ENCODE measurements around the gene PRRC2B. TPM values are rescaled to one million over a fixed set of nuclear protein-coding genes. Genes with fewer than 3 reads are reported as not detected.
A peak's percentile ranks its signal among the peaks of the same experiment; 100 is the strongest.
"Not testable (repeated sequence)": the region's sequence is repeated elsewhere in the genome, so short reads cannot be mapped to it uniquely, and the experiment has no call there.

The PRRC2B gene
- polyA plus RNA-seq, 1 donor, result 189 TPM

DNA sequence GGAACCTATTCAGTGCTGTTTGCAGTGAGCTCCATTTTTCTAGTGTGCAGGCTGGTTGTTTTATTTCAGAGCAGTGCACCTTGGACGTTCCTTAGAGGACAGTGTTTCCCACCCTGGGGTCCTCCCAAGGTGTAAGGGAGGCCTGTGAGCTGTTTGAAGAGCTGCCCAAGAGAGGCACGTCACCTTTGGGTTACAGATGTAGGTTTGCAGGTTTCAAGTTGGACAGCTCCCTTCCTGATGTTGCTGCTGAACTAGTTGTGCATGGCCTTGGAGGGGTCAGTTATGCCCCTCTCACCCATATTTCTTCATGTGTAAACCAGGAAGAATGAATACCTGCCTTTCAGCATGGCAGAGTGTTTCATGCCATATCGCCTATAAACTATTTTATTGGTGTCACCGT, 74.1 kb downstream of the PRRC2B start:
- no peak for DNase-seq

DNA sequence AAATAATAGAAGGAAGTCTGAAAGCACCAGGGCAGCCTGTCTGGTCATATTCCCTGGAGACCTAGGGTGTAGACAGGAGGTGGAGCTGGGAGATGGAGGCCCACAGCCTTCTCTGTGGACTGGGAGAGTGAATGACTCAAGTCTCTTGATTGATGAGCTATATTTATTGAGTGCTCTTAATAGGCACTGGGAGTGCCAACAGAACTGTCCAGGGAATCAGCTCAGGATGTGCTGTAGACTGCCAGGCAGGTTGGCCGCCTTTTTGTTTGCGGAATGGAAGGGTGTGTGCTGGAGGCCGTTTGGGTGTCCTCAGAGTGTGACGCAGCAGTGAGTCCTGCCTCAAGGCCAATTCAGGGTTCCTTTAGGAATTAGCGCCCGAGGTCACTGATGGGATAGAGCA, 75.5 kb downstream of the PRRC2B start:
- DNase-seq, result no peak

DNA sequence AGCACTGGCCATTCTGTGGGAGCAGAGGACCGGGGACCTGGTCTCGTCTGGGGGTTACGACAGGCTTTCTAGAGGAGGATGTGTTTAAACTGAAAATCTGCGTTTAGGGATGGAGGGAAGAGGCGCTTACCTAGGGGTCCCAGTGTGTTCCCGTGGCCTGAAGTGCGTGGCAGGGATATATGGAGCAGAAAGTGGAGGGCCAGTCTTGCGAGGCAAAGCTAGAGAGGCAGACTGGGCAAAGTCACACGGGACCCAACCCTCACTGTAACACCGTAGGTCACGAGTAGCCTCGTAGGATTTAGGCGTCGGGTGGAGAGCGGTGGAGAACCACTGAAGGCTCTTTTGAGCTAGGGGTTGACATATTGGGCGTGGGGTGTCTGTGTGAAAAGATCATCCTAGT, 76.1 kb downstream of the PRRC2B start:
- DNase-seq, result no peak

DNA sequence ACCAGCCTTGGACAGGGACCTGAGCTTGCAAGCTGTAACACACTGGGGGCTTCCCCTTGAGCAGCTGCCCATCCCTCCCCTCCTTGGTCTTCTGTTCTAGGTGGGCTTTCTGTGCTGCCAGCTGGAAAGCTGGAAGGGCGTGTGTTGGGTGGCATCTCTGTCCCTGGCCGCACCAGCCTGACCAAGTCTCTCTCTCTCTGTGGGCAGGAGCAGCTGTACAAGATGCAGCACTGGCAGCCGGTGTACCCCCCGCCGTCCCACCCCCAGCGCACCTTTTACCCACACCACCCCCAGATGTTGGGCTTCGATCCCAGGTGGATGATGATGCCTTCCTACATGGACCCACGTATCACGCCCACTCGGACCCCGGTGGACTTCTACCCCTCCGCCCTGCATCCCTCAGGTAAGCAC, 76.7 kb downstream of the PRRC2B start:
- no peak for DNase-seq

DNA sequence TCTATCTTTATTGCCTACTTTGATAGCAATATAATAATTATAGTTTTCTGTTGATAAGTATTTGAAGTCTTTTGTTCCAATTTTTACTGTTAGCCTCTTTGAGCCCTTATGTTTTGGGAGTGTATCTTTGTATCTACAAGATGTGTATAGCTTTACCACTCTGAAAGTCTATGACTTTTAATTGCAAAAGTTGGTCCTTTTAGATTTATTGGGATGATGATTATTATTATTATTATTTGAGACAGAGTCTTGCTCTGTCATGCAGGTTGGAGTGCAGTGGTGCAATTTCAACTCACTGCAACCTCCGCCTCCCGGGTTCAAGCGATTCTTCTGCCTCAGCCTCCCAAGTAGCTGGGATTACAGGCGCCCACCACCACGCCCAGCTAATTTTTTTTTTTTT, 78.2 kb downstream of the PRRC2B start:
- not testable (repeated sequence) for DNase-seq

DNA sequence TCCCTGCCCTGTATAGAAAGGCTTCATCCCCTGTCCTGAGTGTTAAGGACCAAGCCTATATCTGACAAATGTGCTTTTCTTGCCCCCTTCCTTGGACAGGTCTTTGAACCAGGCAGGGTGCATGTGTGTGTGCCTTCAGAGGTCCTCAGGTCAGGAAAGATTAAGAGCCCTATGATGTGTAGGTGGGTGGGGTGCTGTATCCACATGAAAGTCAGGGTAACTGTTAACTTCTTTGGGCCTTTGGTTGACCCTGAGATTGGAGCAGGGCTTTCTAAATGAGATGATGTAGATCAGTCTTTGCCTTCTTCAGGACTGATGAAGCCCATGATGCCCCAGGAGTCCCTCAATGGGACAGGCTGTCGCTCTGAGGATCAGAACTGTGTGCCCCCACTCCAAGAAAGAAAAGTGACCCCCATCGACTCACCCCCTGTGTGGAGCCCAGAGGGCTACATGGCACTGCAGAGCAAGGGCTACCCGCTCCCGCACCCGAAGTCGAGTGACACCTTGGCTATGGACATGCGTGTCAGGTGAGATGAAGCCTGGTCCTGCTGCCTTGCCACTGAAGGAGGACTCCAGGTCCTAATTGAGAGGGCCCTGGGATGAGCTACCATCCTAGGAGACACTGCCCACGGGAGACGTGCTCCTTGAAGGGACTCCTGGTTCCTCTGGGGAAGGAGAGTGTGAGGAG, 79.5 kb downstream of the PRRC2B start:
- DNase-seq, result no peak

DNA sequence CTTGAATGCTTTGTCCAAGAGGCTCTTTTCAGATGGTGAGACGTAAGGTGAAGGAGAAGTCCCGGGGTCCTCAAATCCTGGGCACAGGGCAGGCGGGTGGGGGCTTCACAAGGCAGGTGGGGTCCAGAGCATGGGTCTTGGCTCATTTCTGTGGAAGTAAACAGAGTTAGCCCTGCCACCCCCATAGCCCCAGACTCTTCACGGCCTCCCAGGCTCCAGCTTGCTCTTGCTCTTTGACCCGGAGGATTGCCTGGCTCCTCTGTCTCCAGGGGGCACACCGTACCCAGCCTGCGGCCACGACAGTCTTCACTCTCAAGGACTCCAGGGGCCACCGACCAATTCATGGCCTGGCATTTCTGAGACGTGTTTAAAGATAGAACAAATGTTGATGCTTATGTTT, 80.0 kb downstream of the PRRC2B start:
- DNase-seq, result no peak

DNA sequence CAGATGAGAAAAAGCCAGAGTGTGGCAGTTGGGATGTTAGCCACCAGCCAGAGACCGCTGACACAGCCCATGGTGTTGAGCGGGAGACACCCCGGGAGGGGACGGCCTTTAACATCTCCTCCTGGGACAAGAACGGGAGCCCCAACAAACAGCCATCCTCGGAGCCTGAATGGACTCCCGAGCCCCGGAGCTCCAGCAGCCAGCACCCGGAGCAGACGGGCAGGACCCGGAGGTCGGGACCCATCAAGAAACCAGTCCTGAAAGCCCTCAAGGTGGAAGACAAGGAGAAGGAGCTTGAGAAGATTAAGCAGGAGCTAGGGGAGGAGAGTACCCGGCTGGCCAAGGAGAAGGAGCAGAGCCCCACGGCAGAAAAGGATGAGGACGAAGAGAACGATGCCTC, 80.8 kb downstream of the PRRC2B start:
- no peak for DNase-seq

DNA sequence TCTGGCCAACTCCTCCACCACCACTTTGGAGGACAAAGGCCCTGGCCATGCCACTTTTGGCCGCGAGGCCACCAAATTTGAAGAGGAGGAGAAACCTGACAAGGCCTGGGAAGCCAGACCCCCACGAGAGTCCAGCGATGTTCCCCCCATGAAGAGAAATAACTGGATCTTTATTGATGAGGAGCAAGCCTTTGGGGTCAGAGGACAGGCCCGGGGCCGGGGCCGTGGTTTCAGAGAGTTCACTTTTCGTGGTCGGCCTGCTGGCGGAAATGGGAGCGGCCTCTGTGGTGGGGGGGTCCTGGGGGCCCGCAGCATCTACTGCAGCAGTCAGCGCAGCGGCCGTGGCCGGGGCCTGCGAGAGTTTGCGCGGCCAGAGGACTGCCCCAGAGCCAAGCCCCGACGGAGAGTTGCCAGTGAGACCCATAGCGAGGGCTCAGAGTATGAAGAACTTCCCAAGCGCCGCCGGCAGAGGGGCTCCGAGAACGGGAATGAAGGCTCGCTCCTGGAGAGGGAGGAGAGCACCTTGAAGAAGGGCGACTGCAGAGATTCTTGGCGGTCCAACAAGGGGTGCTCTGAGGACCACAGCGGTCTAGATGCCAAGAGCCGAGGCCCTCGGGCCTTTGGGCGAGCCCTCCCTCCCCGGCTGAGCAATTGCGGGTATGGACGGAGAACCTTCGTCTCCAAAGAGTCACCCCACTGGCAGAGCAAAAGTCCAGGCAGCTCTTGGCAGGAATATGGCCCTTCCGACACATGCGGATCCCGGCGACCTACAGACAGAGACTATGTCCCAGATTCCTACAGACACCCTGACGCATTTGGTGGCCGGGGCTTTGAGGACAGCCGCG, 81.4 kb downstream of the PRRC2B start:
- no peak for DNase-seq

DNA sequence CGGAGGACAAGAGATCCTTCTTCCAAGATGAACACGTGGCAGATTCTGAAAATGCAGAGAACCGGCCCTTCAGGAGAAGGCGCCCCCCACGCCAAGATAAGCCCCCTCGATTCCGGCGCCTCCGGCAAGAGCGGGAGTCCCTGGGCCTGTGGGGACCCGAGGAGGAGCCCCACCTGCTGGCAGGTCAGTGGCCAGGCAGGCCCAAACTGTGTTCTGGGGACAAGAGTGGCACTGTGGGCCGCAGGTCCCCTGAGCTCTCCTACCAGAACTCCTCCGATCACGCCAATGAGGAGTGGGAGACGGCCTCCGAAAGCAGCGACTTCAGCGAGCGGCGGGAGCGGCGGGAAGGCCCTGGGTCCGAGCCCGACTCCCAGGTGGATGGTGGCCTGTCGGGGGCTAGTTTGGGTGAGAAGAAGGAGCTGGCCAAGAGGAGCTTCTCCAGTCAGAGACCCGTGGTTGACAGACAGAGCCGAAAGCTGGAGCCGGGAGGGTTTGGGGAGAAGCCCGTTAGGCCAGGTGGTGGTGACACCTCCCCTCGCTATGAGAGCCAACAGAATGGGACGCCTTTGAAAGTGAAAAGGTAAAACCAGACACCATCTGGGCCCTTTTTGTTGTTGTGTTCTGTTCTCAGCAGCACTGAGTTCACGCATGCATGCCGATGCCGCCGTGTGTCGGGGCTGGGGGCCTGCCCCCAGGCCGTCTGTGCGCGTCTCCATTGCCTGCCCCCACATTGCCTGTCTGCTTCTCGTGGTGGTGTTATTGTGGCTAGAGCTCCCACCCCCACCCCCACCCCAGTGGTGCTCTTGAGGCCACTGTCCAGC, 82.3 kb downstream of the PRRC2B start:
- DNase-seq, result no peak

DNA sequence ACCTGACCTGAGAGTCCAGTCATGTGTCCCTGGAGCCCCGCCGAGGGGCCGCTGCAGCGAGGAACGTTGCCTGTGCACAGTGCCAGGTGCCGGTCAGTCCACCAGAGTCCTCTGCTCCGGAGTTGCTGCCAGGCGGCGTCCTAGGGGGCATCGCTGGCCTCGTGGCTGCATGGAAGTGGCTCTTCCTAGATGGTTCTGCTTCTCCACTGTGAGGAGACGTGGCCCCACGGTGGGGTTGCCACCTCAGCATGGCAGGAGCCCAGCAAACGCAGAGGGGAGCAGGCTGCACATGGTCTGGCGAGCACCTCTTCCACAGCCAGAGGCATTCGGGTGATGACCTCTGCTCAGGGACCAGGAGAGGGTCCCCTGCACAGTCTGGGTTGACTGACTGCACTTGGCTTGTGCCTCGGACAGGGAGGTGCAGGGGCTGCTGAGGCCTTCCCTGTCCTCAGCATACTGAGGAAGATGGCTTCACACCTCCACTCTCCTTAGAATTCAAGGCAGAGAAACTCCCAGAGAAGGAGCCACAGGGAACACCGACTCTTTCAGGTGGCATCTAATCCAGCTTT, 83.0 kb downstream of the PRRC2B start:
- no peak for DNase-seq

DNA sequence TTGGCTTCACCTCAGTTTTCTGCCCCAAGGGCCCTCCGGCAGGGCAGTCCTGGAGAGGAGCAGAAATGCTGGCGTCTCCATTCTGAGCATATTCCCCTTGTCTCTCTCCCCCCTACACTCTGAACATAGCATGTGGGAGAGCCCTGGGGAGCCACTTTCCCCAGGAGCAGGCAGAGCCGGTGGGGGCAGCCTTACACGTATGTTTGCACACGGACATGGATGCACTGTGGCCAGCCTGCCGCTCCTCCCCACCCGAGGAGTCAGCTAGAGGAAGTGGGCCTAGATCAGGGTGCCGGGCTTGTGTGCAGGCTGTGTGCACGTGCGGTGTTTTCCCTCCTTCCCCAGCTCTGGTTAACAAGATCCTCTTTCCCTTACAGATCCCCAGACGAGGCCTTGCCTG, 83.5 kb downstream of the PRRC2B start:
- DNase-seq, result no peak

DNA sequence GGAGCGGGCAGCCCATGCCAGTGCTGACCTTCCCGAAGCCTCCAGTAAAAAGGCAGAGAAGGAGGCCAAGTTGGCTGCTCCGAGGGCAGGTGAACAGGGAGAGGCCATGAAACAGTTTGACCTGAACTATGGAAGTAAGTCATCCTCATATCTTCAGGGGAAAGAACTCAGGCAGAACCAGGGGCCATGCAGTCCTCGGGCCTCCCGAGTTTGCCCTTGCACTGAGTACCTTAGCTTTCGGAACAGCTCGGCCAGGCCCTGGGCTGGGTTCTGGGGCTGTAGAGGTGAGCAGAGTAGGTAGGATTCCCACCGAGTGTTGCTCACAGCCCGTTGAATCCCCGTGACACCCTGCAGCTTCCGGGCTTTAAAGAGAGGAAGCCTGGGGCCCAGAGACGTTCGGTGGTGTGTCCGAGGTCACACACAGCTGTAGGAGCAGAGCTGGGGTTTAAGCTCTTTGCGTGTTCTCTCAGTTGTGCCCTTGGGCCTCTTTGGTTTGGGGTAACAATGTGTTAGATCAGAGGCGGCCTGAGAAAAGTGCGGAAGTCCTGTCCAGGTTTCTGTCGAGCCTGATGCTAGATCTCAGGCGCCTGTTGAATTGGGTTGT, 84.0 kb downstream of the PRRC2B start:
- no peak for DNase-seq

DNA sequence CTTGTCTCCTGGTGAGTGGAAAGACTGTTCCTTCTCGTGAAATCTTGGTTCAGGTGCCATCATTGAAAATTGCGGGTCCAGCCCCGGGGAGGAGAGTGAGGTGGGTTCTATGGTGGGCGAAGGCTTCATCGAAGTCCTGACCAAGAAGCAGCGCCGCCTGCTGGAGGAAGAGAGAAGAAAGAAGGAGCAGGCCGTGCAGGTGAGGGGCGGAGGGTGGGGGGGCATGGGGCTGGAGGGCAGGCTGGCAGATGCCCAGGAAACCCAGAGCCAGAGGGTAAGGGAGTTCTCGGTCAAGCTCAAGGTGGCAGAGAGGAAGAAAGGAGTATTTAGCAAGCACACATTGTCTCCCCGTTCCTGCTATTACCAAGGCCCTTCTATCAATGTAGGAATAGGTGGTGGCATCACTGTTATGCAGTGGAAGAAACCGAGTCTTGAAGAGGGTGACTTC, 84.6 kb downstream of the PRRC2B start:
- DNase-seq, result peak; percentile 59

DNA sequence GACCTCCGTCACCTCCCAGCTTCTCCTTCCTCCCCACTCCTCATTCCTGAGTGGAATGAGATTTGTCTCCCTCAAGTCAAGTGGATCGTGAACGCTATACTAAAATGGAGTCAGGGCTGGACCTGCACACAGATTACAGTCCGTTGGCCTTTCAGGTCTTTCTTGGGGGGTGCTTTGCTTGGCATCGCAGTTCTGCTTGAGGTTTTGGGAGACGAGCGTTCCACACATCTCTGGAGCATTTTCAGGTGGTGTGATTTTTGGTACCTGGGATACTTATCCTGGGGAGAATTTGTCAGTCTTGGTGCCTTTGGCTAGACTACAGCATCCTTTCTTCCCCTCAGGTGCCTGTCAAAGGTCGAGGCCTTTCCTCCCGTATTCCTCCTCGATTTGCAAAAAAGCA, 85.0 kb downstream of the PRRC2B start:
- DNase-seq, result no peak

DNA sequence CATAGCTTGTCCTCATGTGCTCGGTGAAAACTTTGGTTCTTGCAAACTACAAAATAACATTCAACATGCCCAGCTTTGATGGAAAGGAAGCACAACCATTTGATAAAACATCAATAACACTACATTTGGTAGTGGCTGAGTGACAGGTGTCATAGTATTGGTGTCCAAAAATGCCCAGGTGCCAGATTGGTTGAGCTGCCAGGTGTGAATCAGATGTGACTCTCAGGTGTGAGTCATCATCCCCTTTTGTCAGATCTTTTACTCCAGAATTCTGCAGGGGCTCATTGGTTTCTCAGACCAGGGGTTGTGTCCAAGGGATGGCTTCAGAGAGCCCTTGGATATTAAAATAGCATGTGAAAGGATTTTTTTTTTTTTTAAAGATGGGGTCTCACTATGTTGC, 86.4 kb downstream of the PRRC2B start:
- DNase-seq, result no peak

DNA sequence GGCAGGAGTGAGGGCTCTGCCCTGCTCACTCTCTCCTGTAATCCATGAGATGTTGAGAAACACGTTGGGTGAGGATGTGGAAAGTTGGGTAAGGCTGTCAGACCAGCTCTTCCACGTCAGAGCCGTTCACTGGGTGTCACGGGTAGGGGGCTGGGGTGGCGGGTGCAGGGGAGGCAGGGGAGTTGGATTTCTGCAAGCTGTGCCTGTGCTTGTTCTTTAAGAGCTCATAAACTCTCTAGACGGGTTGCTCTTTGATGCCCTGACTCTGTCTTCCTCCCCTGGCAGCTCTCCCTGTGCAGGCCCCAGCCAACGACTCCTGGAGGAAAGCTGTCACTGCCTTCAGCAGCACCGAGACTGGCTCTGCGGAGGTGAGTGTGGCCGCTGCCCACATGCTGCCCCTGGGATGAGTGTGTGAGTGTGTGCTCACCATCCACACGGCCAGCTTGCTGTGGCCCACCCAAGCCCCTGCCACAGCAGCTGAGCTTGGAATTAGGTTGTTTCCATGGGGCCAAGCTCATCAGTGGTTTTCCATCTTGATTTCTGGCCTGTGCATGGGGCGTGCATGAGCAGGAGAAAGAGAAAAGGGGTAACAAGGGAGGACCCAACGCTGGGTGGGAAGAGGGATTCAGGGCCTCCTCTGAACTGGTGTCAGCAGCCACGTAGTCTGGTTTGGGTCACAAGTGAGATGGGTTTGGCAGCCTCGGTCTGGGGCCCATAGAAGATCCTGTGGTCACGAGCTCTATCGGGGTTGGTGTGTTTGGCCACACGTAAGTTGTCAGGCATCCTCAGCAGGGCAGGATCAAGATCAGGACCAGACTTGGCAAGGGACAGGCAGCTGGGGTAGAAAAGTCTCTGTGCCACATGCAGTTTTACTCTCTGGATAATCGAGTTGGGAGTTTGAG, 87.8 kb downstream of the PRRC2B start:
- no peak for DNase-seq

DNA sequence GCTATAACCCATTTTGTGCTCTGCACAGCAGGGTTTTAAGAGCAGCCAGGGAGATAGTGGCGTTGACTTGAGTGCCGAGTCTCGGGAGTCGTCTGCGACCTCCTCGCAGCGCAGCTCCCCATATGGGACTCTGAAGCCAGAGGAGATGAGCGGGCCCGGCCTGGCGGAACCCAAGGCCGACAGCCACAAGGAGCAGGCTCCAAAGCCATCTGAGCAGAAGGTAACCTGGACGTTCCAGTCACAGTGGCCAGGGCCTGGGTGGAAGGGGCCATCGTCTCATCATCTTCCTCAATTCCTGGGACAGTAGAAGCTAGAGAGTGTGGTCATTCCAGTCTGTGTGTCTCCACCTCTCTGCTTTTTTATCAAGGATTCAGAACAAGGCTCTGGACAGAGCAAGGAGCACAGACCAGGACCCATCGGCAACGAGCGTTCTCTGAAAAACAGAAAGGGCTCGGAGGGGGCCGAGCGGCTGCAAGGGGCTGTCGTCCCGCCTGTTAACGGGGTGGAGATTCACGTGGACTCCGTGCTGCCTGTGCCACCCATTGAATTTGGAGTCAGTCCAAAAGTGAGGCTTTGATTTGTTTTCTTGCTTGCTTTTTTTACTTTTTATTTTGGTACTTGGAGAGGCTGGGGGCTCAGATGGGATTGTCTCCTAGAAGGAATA, 88.6 kb downstream of the PRRC2B start:
- DNase-seq, result no peak

DNA sequence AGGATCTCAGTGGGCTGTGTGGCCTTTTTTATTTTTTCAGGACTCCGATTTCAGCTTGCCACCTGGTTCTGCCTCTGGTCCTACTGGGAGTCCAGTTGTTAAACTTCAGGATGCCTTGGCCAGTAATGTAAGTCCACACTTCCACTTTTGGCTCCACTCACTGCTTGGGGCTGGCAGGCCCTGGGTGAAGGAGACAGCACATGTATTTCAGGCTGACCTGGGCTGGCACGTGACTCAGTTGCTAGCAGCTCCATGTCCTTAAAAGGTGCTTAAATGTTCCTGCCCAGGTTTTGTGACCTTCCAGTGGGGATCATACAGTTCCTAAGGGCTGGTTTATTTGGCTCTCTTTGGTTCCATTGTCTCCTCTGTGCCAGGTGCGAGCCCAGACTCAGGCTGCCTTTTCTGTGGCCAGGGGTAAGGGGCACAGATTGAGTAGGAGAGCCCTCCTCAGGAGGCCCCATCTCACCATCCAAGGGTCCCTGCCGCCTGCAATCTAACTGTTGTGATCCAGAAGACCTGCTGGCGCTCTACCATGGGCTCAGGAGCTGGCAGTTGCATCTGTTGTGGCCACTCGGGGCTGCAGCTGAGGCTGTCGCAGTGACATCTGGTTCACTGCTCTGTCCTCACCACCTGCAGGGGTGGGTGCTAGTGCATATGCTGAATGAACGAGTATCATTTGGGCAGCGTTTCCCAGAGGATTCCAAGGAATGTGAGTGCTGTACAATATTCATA, 89.6 kb downstream of the PRRC2B start:
- DNase-seq, result no peak

DNA sequence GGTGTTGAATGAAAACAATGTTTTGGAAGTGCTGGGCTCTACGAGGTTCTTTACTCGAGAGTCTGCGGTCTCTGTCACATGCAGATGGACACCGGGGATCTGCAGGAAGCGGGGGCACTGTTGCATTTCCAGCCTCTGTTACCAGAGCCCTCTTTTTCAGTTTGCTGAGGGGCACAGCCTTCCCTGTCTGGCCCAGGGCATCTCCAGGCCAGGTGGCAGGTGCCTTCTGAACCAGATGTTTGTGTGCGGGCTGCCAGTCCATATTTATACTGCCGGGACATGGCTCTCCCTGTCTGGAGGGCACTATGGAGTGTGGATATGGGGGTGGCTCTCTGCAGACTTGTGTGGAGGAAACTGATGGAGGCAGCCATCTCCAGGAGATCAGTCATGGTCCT, 90.2 kb downstream of the PRRC2B start:
- no peak for DNase-seq
